ENCODE results near the gene NR3C1.

The NR3C1 gene

DNA sequence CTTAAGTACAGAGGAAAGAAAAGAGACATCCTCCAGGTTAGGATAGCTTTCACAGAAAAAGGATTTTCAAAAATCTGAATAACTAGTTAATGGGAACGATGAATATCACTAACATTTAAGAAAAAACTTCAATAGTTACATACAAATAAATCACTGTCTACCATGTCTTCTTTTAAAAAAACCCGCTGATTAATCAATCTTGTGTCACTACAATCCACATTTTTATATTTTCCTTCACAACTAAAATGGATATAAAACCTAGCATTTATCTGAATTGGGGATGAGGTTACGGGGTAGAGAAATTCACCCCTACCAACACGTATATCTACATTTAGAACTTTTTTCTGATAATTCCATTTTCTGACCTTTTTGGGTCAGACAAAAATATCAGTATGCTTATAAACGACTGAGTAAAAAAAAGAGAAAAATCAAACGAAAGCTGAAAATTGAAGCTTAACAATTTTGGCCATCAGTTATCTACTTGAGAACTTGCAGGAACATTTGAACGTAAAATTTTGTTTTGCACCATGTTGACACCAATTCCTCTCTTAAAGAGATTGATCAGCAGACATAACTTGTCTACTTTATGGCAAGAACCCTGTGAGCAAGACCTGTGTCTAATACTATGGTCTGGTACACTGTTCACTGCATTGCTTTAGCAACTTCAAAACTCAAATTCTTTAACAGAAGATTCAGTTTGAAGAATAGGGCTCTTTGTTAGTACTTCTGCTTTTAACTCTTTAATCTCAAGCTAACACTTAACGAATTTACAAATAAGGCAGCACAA is 4.8 kb downstream of the NR3C1 start:
- no peak for DNase-seq (ENCODE audit: low read depth in 2 of 2)

DNA sequence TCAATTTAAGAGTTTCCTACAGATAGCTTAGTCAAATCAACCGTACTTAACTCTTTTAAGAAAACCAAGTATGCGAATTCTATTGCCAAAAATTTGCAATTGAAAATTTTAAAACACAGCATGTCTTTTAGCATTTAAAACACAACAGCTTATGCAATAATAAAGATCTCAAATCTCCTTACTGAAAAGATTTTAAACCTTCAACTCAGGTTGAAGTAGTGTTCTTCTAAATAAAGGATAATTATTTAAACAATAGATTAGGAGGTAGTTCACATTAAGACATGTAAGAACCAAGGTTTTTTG is 5.5 kb downstream of the NR3C1 start:
- no peak for DNase-seq (ENCODE audit: low read depth in 2 of 2)

DNA sequence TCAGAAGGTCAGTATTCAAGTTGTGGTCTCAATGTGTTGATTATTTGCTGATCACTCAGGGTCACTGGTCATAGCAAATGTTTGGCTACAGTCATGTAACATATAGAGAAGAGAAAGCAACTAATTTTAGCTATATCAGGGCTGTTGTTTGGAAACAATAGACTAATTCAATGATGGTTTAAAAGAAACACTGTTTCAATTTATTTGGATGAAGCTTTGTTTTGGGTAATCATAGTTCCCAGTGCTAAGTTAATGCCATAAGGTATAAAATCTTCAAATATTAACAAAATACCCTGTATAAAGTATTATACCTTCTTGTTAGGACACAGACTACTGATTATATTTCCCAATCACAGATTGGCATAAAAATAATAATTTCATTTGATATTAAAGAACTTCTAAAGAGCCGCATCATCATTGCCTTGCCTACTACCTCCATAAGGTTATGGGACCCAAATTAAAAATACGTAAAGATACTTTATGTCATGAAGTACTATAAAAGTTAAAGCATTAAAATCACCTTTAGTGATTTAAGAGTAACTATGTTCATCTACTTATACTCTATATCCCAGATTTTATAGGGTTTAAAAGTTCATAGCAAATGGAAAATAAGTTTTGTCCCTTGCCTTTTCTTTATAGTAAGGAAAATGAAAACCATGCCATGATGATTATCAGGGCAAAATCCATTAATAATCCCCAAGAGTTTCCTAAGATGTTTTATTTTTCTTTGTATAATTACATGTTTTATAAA is 6.0 kb downstream of the NR3C1 start:
- DNase-seq (ENCODE audit: low read depth in 2 of 2): no peak

DNA sequence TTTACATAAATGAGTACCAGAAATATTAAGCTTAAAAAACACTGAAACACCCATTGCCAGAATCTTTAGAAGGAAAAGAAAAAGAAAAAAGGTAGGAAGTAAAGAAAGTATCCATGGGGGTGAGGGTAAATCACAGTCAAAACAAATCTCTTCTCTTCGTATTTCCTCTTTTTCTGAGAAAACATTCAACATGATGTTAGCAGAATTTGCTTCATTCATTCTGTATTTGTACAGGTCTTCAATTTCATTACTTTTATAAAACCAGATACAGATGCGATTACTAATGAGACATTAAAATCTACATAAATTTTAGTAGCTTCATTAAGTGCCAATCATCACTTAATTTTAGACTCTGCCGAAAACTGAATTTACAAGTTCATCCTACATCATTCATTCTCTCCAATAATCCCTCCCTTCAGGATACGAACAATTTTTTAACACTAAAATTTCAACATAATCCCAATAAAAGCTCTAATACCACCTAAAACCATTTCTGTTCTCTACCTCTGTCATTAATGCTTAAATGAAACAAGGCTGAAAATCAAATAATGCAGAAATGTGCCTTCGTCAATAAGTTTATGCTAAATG is 7.0 kb downstream of the NR3C1 start:
- no peak for DNase-seq (ENCODE audit: low read depth in 2 of 2)

DNA sequence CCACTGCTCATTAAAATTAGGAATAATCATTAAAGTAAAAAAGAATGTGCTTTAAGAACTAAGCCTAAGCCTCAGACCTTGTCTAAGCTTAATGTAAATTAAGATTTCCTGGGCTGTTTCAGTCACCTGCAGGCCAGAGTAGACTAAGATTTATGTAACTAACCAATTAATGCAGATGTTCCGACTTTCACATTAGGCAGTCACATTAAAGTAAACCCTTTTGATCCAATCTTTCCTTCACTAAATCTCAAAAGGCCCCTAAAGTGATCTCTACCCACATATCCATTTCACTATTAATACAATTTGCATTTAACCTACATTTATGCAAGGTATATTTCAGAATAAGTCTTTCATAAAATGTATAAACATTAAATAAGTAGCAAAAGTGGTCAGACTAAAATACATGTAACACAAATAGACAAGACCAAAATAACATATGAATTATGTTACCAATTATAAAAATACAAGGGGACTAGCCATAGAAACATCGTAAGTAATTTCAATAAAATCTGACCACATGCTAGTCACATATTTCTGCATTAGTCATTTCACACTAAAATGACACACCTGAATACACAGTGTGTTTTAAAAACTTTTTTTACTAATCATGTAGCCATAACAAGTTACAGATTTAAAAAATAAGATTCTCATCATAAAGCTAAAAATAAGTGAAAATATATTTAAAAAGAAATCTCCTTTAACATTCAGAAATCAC is 7.7 kb downstream of the NR3C1 start:
- no peak for DNase-seq (ENCODE audit: low read depth in 2 of 2)

DNA sequence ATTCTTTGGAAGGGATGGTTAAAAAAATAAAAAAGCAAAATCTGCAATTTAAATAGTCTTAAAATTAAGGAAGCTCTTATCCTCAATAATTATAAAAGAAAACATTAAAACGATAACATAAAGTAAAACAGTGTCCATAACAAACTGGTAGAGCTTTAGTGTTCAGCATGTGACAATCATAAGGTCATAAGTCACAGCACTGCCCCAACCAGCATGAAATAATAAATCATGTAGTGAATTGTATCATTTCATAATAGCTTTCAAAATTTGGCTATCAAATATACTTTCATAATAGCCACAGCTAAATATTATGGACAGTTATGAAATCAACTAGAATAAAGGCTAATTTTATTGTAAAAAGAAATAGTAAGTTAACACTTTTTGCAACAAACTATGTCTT is 10.0 kb downstream of the NR3C1 start:
- DNase-seq (ENCODE audit: low read depth in 2 of 2): no peak

DNA sequence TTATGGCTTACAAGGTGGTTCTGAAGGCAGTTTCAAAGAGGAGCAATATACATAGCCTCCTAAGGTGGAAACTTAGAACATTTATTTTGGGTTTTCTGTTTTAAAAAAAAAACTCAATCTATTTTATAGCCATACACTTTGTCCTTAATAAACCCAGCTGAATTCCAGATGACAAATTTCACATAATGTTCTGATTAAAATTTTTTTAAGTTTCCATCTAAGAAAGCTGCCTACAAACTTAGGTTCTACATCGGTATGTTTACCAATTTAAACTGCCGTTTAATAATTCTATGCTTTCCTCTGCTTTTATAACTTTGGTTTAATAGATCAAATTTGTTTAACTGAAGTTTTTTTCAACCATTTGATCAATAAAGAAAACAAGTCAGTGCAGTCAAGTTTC is 12.5 kb downstream of the NR3C1 start:
- DNase-seq (ENCODE audit: low read depth in 2 of 2): peak in 1 of 2 experiments; percentile 31

DNA sequence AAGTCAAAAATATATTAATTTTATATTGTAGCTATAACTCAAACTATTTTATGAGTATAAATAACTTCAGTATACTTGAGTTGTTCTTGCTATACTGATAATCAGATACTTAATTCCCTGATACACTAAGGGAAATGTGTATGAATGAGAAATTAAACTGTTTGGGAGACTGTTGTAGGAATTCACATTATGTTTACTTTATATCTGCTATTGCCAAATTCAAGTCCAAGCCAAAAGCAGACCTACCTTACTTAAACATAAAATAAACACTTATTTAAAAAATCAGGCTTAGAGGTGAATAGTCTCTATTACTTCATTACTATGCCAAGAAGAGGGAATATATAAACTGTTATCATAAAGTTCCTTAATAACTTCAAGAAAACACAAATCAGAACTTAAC is 13.2 kb downstream of the NR3C1 start:
- no peak for DNase-seq (ENCODE audit: low read depth in 2 of 2)

DNA sequence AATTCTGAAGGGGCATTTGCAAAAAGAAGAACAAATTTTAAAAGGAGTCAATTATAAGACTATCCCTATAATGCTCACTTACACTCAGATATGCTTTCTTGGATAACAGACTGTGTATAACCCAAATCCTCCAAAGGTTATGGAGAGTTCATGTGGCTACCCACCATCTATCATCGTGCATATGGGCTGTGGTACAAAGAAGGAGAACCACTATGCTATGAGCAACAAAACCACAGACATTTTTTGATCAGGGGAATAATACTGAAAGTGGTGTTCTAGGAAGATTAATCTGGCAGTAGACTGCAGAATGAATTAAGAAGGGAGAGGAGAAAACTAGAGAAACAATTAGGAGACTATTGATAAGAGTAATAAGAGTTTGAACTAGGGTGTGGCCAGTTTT is 16.8 kb downstream of the NR3C1 start:
- DNase-seq (ENCODE audit: low read depth in 2 of 2): peak; percentile 37 to 40

DNA sequence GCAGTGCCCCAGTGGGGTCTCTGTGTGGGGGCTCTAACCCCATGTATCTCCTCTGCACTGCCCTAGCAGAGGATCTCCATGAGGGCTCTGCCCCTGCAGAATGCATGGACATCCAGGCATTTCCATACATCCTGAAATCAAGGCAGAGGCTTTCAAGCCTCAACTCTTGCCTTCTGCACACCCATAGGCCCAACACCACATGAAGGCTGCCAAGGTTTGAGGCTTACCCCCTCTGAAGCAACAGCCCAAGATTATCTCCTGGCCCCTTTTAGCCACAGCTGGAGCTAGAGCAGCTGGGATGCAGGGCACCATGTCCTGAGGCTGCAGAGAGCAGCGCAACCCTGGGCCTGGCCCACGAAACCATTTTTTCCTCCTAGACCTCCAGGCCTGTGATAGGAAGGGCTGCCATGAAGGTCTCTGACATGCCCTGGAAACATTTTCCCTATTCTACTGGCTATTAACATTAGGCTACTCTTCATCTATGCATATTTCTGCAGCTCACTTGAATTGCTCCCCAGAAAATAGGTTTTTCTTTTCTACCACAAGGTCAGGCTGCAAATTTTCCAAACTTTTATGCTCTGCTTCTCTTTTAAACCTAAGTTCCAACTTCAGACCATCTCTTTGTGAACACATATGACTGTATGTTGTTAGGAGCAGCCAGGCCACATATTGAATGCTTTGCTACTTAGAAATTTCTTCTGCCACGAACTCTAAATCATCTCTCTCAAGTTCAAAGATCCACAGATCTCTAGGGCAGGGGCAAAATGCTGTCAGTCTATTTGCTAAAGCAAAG is 18.4 kb downstream of the NR3C1 start:
- DNase-seq (ENCODE audit: low read depth in 2 of 2): no peak

DNA sequence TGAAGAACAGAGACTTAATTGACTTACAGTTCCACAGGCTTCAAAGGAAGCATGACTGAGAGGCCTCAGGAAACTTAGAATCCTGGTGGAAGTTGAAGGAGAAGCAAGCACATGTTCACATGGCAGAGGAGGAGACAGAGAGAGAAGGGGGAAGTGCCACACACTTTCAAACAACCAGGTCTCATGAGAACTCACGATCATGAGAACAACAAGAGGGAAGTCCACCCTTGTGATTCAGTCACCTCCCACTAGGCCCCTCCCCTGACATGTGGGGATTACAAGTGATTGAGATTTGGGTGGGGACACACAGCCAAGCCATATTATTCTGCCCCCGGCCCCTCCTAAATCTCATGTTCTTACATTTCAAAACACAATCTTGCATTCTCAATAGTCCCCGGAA is 19.5 kb downstream of the NR3C1 start:
- no peak for DNase-seq (ENCODE audit: low read depth in 2 of 2)

DNA sequence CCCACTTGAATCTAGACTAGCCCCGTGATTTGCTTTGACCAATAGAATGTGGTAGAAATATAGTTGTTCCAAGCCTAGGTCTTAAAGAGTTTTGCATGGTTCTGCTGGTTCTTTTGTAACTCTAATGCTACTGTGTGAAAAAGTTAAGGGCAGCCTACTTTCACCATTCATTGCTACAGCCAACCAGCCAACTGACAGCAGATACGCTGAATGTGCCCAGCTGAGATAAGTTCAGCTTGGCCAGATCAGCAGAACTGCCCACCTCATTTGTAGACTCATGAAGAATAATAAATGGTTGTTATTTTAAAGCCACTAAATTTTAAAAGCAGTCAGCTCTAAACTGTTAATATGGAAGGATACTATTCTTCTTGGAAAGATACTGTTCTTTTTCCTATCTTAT is 23.9 kb downstream of the NR3C1 start:
- DNase-seq (ENCODE audit: low read depth in 2 of 2): no peak

DNA sequence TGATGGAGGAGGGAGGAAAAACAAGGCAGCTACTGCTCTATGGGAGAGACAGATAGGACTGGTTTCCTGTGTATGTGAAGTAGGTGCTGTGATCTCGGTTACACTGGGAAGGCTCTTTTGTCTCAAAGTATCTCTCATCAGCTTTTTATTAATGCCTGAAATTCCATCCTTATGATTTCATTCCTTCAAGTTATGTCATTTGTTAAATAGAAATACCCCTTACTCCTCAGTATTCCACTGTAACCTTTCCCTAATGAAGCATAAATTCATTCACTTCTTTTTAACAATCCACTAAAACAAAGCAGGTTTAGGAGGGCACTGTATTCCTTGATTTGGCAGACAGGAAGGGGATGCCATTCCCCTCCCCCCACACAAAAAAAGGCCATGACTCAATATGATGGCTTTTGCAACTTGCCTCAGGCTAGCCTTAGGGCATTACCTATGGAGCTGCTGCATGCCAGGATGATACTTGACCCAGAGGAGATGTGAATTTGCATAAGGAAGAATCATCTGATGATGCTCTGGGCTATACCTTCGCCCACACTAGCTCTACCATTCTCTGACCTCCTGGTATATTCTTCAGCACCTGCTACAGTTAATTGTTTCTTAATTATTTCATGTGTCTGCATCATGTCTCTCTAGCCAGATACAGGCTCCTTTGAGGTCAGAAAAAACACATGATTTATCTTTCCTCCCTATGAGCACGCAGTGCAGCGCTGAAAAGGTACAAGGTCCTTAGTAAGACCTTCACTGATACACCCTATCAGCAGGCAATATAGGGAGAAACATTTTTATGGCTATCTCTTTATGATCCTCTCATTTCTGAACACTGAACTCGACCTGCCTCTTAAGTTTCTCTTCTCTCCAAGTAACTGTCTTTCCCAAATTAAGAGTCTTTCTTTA is 26.3 kb downstream of the NR3C1 start:
- peak; percentile 34 to 41 for DNase-seq (ENCODE audit: low read depth in 2 of 2)

DNA sequence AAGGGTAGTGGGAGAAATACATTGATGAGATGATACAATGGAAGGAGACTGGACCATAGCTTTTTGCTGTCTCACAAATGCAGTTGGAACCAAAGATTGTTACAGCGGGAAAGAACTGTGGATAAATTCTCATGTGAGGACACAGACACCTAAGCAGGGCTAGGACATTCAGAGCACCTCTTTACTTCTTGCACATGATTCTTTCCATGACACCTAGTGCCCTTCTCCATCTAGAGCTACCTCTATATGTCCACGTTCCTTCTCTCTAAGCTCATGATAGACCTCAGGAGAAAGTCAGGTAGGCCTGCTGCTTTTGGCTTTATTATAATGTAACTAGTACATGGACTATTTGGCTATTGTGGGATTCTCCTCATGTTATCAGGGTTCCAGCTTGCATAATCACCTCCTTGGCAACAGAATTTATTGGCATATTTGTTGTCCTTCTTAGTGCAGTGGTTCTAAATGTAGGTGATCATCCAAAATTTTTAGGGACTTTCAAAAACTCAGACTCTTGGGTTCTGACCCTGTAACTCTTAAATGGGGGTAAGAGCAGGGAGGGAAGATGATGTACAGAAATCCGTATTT is 27.2 kb downstream of the NR3C1 start:
- no peak for DNase-seq (ENCODE audit: low read depth in 2 of 2)

DNA sequence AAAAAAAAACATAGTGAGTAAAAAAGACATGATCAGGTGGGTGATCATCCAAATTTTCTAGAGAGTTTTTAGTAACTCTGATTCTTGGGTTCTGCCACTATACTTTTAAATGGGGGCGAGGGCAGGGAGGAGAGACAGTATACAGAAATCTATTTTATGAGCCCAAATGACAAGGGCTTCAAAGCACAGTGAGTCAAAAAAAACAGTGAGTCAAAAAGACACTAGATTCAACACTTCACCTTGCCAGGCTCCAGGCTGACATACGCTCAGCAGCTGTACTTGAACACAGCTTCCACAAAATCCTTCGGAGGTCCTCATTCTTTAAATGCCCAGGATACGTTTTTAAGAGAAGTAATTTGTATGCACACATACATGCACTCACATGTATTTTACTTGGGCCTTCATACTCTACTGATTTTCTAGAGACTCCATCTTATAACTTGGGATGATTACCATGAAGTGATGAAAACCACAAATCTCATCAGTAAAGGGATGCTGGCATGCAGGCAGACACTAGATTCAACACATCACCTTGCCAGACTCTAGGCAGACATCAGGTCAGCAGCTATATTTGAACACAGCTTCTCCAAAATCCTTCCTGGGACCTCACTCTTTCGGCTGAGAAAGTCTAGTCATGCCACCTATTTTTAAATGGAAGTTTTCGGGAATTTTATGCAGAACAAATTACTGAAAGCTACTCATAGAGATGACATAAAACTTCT is 28.8 kb downstream of the NR3C1 start:
- DNase-seq (ENCODE audit: low read depth in 2 of 2): no peak

DNA sequence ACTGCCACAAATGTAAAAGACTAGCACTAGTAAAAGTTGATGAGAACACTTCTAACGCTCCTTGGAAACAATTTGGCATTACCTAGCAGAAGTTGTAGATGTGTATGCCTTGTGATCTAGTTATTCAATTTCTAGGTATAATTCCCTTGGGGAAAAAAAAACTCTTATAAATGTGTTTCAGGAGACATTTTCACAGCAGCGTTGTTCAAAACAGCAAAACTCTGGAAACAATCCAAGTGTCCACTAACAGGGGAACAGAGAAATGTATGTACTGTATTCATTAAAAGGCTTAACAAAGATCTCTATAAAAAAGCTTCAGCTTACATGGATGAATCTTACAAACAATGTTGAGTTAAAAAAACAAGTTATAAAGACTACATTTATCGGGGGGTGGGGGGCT is 30.4 kb downstream of the NR3C1 start:
- no peak for DNase-seq (ENCODE audit: low read depth in 2 of 2)

DNA sequence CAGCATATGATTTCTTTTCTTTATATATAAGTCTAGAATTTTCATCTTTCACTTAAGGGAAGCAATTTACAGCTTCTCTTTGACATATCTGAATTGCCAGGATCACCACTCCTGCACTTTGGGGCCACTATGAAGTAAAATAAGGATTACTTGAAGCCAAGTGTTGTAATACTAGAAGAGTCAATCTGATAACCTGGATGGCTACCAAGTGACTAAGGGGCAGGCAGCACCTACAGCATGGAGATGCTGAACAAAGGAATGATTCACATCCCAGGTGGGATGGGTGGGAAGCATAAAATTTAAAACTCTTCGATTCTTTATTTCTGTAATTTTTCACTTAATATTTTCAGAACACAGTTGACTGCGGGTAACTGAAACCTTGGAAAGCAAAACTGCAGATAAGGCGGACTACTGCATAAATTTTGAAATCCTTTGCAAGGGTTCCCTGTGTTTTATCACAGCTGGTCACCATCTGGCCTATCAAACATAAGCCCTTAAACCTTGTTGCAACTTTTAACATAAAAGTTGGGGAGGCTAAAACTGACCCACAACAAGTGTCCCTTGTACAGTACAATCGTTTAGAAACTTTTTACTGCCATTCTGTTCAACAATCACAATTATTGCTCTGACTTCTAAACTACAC is 31.2 kb downstream of the NR3C1 start:
- DNase-seq (ENCODE audit: low read depth in 2 of 2): no peak

DNA sequence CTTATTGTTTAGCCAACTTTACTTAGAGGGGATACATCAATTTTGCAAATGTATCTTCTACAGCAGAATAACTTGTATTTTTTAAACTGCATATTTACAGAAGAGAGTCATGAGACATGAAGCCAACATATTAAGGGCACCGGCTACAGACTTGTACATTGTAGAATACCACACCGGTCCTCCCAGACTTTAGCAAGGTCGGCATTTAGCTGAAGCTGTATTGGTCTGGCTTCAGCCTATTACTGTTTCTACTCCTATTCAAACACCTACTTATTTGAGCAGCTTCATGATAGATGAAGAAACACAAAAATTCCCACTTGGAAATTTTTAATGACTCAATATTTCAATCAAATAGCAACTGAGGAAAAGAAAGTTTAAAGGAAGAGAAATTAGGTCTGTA is 33.0 kb downstream of the NR3C1 start:
- no peak for DNase-seq (ENCODE audit: low read depth in 2 of 2)

DNA sequence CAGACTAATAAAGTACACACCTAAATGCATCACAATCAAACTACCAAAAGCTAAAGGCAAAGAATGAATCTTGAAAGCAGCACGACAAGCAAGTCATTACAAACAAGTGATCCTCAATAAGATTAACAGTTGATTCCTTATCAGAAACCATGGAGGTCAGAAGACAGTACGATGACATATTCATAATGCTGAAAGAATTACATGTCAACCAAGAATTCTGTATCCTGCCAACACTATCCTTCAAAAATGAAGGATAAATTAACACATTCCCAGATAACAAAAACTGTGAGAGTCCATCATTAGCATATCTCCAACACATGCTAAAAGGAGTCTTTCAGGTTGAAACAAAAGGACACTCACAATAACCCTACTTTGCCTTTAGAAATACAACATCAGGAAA is 39.4 kb downstream of the NR3C1 start:
- no peak for DNase-seq (ENCODE audit: low read depth in 2 of 2)
